ENCODE measurements around the gene MXD4. TPM values are rescaled to one million over a fixed set of nuclear protein-coding genes. Genes with fewer than 3 reads are reported as not detected.

The MXD4 gene
- total and polyA plus RNA-seq, 2 experiments from 2014 or later = 6.9 to 19.9 TPM

DNA sequence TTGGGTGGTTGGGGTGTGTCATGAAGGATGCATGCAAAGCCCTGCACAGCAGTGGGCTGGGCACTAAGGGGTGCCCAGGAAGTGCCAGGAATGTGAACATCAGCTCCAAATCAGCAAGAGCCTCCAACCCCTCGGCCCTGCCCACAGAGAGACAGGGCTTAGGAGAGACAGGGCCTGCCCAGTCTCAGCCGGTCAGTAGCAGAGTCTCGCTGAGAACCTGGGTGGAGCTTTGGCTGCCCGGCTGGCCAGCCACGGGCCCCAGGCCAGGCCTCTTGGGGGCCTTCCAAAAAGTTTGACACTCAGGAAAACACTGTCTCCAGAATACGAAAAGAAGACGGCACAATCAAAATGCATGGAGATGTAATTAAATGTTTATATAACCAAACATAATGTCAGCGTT is 4.3 kb upstream of the MXD4 start (continued):
- TF ChIP-seq, protein P1, sequence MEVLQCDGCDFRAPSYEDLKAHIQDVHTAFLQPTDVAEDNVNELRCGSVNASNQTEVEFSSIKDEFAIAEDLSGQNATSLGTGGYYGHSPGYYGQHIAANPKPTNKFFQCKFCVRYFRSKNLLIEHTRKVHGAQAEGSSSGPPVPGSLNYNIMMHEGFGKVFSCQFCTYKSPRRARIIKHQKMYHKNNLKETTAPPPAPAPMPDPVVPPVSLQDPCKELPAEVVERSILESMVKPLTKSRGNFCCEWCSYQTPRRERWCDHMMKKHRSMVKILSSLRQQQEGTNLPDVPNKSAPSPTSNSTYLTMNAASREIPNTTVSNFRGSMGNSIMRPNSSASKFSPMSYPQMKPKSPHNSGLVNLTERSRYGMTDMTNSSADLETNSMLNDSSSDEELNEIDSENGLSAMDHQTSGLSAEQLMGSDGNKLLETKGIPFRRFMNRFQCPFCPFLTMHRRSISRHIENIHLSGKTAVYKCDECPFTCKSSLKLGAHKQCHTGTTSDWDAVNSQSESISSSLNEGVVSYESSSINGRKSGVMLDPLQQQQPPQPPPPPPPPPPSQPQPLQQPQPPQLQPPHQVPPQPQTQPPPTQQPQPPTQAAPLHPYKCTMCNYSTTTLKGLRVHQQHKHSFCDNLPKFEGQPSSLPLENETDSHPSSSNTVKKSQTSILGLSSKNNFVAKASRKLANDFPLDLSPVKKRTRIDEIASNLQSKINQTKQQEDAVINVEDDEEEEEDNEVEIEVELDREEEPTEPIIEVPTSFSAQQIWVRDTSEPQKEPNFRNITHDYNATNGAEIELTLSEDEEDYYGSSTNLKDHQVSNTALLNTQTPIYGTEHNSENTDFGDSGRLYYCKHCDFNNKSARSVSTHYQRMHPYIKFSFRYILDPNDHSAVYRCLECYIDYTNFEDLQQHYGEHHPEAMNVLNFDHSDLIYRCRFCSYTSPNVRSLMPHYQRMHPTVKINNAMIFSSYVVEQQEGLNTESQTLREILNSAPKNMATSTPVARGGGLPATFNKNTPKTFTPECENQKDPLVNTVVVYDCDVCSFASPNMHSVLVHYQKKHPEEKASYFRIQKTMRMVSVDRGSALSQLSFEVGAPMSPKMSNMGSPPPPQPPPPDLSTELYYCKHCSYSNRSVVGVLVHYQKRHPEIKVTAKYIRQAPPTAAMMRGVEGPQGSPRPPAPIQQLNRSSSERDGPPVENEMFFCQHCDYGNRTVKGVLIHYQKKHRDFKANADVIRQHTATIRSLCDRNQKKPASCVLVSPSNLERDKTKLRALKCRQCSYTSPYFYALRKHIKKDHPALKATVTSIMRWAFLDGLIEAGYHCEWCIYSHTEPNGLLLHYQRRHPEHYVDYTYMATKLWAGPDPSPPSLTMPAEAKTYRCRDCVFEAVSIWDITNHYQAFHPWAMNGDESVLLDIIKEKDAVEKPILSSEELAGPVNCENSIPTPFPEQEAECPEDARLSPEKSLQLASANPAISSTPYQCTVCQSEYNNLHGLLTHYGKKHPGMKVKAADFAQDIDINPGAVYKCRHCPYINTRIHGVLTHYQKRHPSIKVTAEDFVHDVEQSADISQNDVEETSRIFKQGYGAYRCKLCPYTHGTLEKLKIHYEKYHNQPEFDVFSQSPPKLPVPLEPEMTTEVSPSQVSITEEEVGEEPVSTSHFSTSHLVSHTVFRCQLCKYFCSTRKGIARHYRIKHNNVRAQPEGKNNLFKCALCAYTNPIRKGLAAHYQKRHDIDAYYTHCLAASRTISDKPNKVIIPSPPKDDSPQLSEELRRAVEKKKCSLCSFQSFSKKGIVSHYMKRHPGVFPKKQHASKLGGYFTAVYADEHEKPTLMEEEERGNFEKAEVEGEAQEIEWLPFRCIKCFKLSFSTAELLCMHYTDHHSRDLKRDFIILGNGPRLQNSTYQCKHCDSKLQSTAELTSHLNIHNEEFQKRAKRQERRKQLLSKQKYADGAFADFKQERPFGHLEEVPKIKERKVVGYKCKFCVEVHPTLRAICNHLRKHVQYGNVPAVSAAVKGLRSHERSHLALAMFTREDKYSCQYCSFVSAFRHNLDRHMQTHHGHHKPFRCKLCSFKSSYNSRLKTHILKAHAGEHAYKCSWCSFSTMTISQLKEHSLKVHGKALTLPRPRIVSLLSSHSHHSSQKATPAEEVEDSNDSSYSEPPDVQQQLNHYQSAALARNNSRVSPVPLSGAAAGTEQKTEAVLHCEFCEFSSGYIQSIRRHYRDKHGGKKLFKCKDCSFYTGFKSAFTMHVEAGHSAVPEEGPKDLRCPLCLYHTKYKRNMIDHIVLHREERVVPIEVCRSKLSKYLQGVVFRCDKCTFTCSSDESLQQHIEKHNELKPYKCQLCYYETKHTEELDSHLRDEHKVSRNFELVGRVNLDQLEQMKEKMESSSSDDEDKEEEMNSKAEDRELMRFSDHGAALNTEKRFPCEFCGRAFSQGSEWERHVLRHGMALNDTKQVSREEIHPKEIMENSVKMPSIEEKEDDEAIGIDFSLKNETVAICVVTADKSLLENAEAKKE (CRISPR knock-in tag; IDR thresholded peaks at IDR 0.05) = no peak
- no peak for TF ChIP-seq ETS1 (IDR thresholded peaks at IDR 0.05)
- no peak for TF ChIP-seq STAT1 (IDR thresholded peaks at IDR 0.05; ENCODE audit: unreplicated experiment)
- no peak for TF ChIP-seq ZNF114 (CRISPR knock-in tag; IDR thresholded peaks at IDR 0.05)
- TF ChIP-seq CTCF (conservative IDR thresholded peaks at IDR 0.05; ENCODE audit: low read depth in 2 of 2) = no peak
- no peak for TF ChIP-seq NANOG (IDR thresholded peaks at IDR 0.05; ENCODE audit: borderline replicate concordance)
- no peak for TF ChIP-seq EZH2phosphoT487 (IDR thresholded peaks at IDR 0.05; ENCODE audit: unreplicated experiment)
- no peak for TF ChIP-seq CREB1 (CRISPR knock-in tag; IDR thresholded peaks at IDR 0.05; ENCODE audit: low read depth)
